ENCODE measurements around the gene BAIAP3. TPM values are rescaled to one million over a fixed set of nuclear protein-coding genes. Genes with fewer than 3 reads are reported as not detected.
A peak's percentile ranks its signal among the peaks of the same experiment; 100 is the strongest.

BAIAP3 gene
- total RNA-seq, 1 experiment from 2014 or later = 6.8 TPM

DNA sequence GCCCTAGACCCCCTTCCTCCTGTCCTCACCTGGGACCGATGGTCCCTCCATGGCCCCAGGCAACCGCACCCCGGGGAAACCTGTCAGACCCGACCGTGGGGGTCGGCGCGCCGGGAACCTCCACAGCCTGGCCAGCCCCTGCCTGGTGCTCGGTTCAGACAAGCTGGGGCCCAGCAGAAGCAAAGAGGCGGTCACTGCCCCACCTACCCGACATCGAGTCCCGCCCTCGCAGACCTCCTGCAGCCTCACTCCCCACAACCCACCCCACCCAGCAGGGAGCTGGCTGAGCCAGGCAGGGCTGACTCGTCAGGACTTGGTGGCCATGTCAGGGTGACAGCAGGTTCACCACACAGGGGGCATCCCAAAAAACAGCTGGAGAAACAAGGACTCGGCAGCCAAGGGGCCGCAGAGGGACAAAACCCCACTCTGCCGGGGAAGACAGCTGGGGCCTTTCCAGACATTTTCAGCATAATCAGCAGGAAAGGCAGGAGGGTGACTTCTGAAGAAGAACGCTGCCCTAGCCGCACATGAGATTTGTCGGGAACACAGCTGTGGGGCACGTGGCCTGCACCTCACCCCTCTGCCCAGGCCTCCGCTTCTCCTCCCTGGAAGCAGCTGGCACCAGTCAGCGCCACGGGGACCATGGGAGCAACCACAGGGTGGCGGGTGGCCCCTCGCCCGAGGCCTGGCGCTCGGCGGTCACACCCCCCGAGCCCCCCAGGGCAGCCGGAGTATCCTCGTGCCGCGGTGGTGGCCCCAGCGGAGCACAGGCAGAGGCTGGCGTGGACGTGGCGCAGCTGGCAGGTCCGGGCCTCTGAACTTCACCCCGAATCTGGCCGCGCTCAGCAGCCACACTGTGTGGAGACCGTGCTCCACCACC lies 41.2 kb downstream of the BAIAP3 start:
- Mint-ChIP-seq H3K4me3 (no peak overlapping the region), H3K27me3 (ENCODE audit: low read depth) (no peaks in the 10 kb centered on the region; the same call in 1 of the 2 replicates), H3K36me3 (ENCODE audit: insufficient read depth in 1 of 3, low read depth in 3 of 3) (peaks cover 0 to 12% (median 6%) of the 10 kb centered on the region in 3 experiments; a peak in 5 of 7 replicates), H3K27ac (peak overlapping the region in 1 of 3 experiments; percentile 89; a peak in 1 of 7 replicates), H3K4me1 (peaks cover 13% of the 10 kb centered on the region in 2 experiments), H3K9me3 (no peaks in the 10 kb centered on the region)
- Histone ChIP-seq H3K9ac (ENCODE audit: extremely low read depth, insufficient read length, low read length) (no peak overlapping the region), H2AK5ac (ENCODE audit: insufficient read length, low read length) (no peak overlapping the region), H2BK5ac (ENCODE audit: insufficient read length, low read length) (no peak overlapping the region), H4K91ac (ENCODE audit: insufficient read length, low read depth, low read length) (no peak overlapping the region), H3K27me3 (ENCODE audit: insufficient read depth, low read length) (no peaks in the 10 kb centered on the region), H2BK120ac (ENCODE audit: low read depth, low read length, poor library complexity, severe bottlenecking) (no peak overlapping the region), H3K4me1 (ENCODE audit: insufficient read depth, low read length) (no peaks in the 10 kb centered on the region), H3K4me2 (ENCODE audit: insufficient read depth, insufficient read length, low read length) (no peak overlapping the region), H2BK12ac (ENCODE audit: insufficient read length, low read depth, low read length) (no peak overlapping the region), H3K23me2 (ENCODE audit: insufficient read length, low read depth, low read length, poor library complexity, severe bottlenecking) (peaks cover 14% of the 10 kb centered on the region), H3K27ac (ENCODE audit: insufficient read length, low read depth, low read length) (no peak overlapping the region), H2BK15ac (ENCODE audit: low read depth, low read length) (no peak overlapping the region), H3K79me1 (ENCODE audit: insufficient read depth, low read depth, low read length, poor library complexity, severe bottlenecking) (peaks cover 5% of the 10 kb centered on the region), H3K4ac (ENCODE audit: low read depth, low read length) (no peak overlapping the region), H3K79me2 (ENCODE audit: insufficient read depth, low read length) (peaks cover 3% of the 10 kb centered on the region; the same call in 1 of the 2 replicates), H3K9me3 (ENCODE audit: control insufficient read depth, low read depth, low read length) (no peaks in the 10 kb centered on the region), H3K18ac (ENCODE audit: insufficient read length, low read depth, low read length) (no peak overlapping the region), H4K5ac (ENCODE audit: insufficient read length, low read depth, low read length) (no peak overlapping the region), H3K14ac (ENCODE audit: insufficient read depth, low read length) (no peak overlapping the region), H4K20me1 (ENCODE audit: control insufficient read depth, insufficient read depth, insufficient read length) (no peaks in the 10 kb centered on the region), H3K56ac (ENCODE audit: insufficient read length, low read depth, low read length) (no peak overlapping the region), H2AFZ (ENCODE audit: low read length) (no peak overlapping the region), H3T11ph (ENCODE audit: low read length) (no peak overlapping the region), H4K8ac (replicated peaks; ENCODE audit: insufficient read length, low read depth, low read length) (no peak overlapping the region), H3K23ac (ENCODE audit: insufficient read length, low read depth, low read length) (no peak overlapping the region), H2BK20ac (ENCODE audit: low read depth, low read length, poor library complexity, severe bottlenecking) (no peak overlapping the region)
- no peak for TF ChIP-seq CTCF (conservative IDR thresholded peaks at IDR 0.05)
- WGBS (ENCODE audit: extremely low coverage, insufficient read length, low lambda C conversion rate) = no CpG with 5 or more reads among the region's 46 CpGs
- DNase-seq = no peak

All from H9 (cell line).